Naive thymus-derived CD8-positive, alpha-beta T cell (primary cell): Measurements from ENCODE around the gene BUB1B. TPM values are rescaled to one million over a fixed set of nuclear protein-coding genes. Genes with fewer than 3 reads are reported as not detected.

ENCODE experiments used
- ATAC-seq, 2 donors: fragments of 150-1000 bp; cut with Tn5 transposase in 1 of 2; sonication (Bioruptor Pico), chemical (Tn5 transposase) in 1 of 2; 1 replicate in 1 of 2; 2 replicates in 1 of 2; pipeline ENCODE4 v1.10.0; 2021; ENCODE audit warnings: mild to moderate bottlenecking in 2 of 2, moderate library complexity in 2 of 2
- POLR2A ChIA-PET: fragments of 350-600 bp; sonication (Branson Sonifier 250); formaldehyde crosslinking; loops from one replicate; lab custom pipeline; 2021; ENCODE audit warnings: antibody characterized with exemption; lab: Charles Lee
- DNase-seq, 10 donors: peaks; one replicate each; pipeline versions ENCODE4 v3.0.0 to v3.0.0-alpha.2; 2020 to 2022
- H3K27ac Mint-ChIP-seq, 10 donors: one replicate each; pipeline ENCODE4 v1.8.0; 2020 to 2022; ENCODE audit warnings: mild to moderate bottlenecking in 10 of 10, mixed read lengths in 10 of 10, moderate library complexity in 4 of 10, inconsistent platforms in 1 of 10
- H3K27me3 Mint-ChIP-seq, 5 donors: one replicate each; pipeline ENCODE4 v1.8.0; 2021 to 2022; ENCODE audit warnings: mixed read lengths in 5 of 5
- H3K36me3 Mint-ChIP-seq, 3 donors: one replicate each; pipeline ENCODE4 v1.8.0; 2020 to 2022; ENCODE audit warnings: mixed read lengths in 3 of 3, mild to moderate bottlenecking in 2 of 3, inconsistent platforms in 1 of 3
- H3K4me1 Mint-ChIP-seq, 4 donors: one replicate each; pipeline ENCODE4 v1.8.0; 2021 to 2022; ENCODE audit warnings: mixed read lengths in 4 of 4
- H3K4me3 Mint-ChIP-seq, 10 donors: one replicate each; pipeline ENCODE4 v1.8.0; 2020 to 2022; ENCODE audit warnings: mild to moderate bottlenecking in 10 of 10, mixed read lengths in 10 of 10, moderate library complexity in 6 of 10, inconsistent platforms in 1 of 10
- H3K9me3 Mint-ChIP-seq, 9 donors: one replicate each; pipeline ENCODE4 v1.8.0; 2020 to 2022; ENCODE audit warnings: mixed read lengths in 9 of 9, mild to moderate bottlenecking in 3 of 9, inconsistent platforms in 1 of 9, moderate library complexity in 1 of 9
- polyA plus RNA-seq, 3 donors: library from polyadenylated mRNA; unstranded; fragments of 300-500 nt; fragmentation: Illumina TruSeq; gene quantifications; one replicate each; pipeline ENCODE4 v1.2.3, GENCODE V29; 2021
- total RNA-seq, 8 experiments: library from RNA in 2 of 8; stranded (reverse) in 2 of 8; gene quantifications; one replicate each; pipeline ENCODE4 v1.2.3 and lab custom pipeline; 2021 to 2026

BUB1B gene
- total and polyA plus RNA-seq, 5 experiments from 2014 or later: 0.49 to 0.77 (median 0.54) TPM; not detected in 2

GRCh38 chr15:40259021-40259420 is 98.2 kb downstream of the BUB1B start:
- H3K36me3 Mint-ChIP-seq: no peaks in the 10 kb centered on the region
- peaks cover 1 to 18% (median 8%) of the 10 kb centered on the region in 5 donors for H3K27me3 Mint-ChIP-seq
- DNase-seq (no peak), ATAC-seq (no peak)
- no peaks in the 10 kb centered on the region for H3K9me3 Mint-ChIP-seq
- POLR2A ChIA-PET: no interaction called here
- no peak overlapping the region for H3K4me3 Mint-ChIP-seq
- H3K4me1 Mint-ChIP-seq: peaks cover 0 to 4% (median 0%) of the 10 kb centered on the region in 4 donors
- no peak overlapping the region for H3K27ac Mint-ChIP-seq

GRCh38 chr15:40263024-40263754 is 102.3 kb downstream of the BUB1B start:
- ATAC-seq (no peak), DNase-seq (no peak)
- Mint-ChIP-seq H3K9me3 (no peaks in the 10 kb centered on the region), H3K4me3 (no peak overlapping the region), H3K27me3 (peaks cover 0 to 1% (median 0%) of the 10 kb centered on the region in 5 donors), H3K36me3 (no peaks in the 10 kb centered on the region), H3K27ac (no peak overlapping the region), H3K4me1 (no peaks in the 10 kb centered on the region)
- POLR2A ChIA-PET: no interaction called here

DNA sequence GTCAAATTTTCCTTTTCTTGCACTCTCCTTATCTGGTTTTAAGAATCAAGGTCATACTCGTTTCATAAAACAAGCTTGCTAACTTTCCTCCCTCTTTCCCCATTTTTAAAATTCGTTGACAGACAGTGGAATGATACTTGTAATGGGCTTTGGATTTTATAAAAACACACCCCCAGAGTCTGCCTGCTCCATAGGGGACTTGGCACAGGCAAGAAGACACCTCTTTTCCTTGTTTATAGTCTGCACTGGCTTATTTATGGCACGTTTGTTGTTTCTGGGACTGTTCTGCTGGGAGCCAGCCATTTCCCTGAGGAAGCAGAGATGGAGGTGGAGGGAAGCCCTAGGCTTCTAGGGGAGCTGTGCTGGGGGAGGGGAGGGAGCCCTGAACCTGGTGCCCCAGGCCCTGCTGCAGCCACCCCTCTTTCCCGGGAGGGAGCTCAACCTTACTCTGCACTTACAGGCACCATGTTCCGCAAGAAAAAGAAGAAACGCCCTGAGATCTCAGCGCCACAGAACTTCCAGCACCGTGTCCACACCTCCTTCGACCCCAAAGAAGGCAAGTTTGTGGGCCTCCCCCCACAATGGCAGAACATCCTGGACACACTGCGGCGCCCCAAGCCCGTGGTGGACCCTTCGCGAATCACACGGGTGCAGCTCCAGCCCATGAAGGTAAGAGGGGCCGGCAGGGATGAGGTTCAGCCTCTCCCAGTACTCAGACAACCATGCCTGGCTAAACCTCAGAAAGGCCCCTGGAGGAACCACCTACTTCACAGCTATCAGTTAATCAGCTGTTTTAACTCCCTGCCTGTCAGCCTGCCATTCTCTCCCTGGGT is 103.7 kb downstream of the BUB1B start:
- ATAC-seq (no peak), DNase-seq (no peak)
- Mint-ChIP-seq H3K4me3 (no peak overlapping the region), H3K4me1 (no peaks in the 10 kb centered on the region), H3K36me3 (no peaks in the 10 kb centered on the region), H3K9me3 (no peaks in the 10 kb centered on the region), H3K27me3 (peaks cover 0 to 1% (median 0%) of the 10 kb centered on the region in 5 donors), H3K27ac (peak overlapping the region in 1 of 10 donors; percentile 19)
- POLR2A ChIA-PET: interaction anchor here (1.2 kb wide), 1 partner anchor 9 kb away, joined by 3 read pairs; no protein-coding TSS in a partner anchor

GRCh38 chr15:40265355-40265754 is 104.5 kb downstream of the BUB1B start:
- POLR2A ChIA-PET: no interaction called here
- no peak for ATAC-seq
- no peaks in the 10 kb centered on the region for H3K9me3 Mint-ChIP-seq
- H3K4me1 Mint-ChIP-seq: peaks cover 0 to under 1% (median 0%) of the 10 kb centered on the region in 4 donors
- peaks cover 0 to 1% (median 0%) of the 10 kb centered on the region in 5 donors for H3K27me3 Mint-ChIP-seq
- DNase-seq: no peak
- H3K27ac Mint-ChIP-seq: no peak overlapping the region
- H3K4me3 Mint-ChIP-seq: no peak overlapping the region
- H3K36me3 Mint-ChIP-seq: no peaks in the 10 kb centered on the region

GRCh38 chr15:40265875-40266274 is 105.0 kb downstream of the BUB1B start:
- Mint-ChIP-seq H3K4me3 (no peak overlapping the region), H3K36me3 (no peaks in the 10 kb centered on the region), H3K27ac (no peak overlapping the region), H3K4me1 (peaks cover 0 to 2% (median 0%) of the 10 kb centered on the region in 4 donors), H3K9me3 (no peaks in the 10 kb centered on the region), H3K27me3 (peaks cover 0 to 1% (median 0%) of the 10 kb centered on the region in 5 donors)
- POLR2A ChIA-PET: no interaction called here
- DNase-seq: no peak
- no peak for ATAC-seq

GRCh38 chr15:40266828-40267304 is 106.0 kb downstream of the BUB1B start:
- Mint-ChIP-seq H3K4me1 (peaks cover 0 to 2% (median 0%) of the 10 kb centered on the region in 4 donors), H3K27me3 (peaks cover 0 to 1% (median 0%) of the 10 kb centered on the region in 5 donors), H3K4me3 (no peak overlapping the region), H3K27ac (no peak overlapping the region), H3K9me3 (no peaks in the 10 kb centered on the region), H3K36me3 (no peaks in the 10 kb centered on the region)
- POLR2A ChIA-PET: no interaction called here
- no peak for DNase-seq
- no peak for ATAC-seq

DNA sequence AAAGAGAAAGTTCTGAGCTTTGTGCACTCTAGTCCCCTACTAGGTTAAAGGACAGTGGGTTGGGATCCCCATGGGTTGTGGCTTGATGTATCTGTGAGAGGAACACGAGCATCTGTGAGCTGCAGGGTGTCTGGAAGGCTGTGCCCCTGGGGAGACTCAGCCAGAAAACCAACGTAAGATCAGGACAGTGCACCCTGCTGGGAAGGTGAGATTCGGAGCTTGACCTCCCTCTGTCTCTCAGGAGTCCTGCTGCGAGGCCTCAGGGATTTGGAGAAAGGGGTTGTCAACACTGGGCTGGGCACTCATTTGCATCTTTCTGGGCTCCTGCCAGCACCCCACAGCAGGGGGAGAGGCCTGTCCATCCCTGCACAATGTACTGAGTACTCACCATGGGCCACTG is 106.8 kb downstream of the BUB1B start:
- ATAC-seq: no peak
- Mint-ChIP-seq H3K27me3 (peaks cover 0 to 1% (median 0%) of the 10 kb centered on the region in 5 donors), H3K27ac (no peak overlapping the region), H3K9me3 (no peaks in the 10 kb centered on the region), H3K4me1 (peaks cover 0 to 2% (median 0%) of the 10 kb centered on the region in 4 donors), H3K36me3 (no peaks in the 10 kb centered on the region), H3K4me3 (no peak overlapping the region)
- POLR2A ChIA-PET: no interaction called here
- DNase-seq: no peak

GRCh38 chr15:40269604-40270003 is 108.7 kb downstream of the BUB1B start:
- no peak for DNase-seq
- Mint-ChIP-seq H3K4me1 (peaks cover 0 to 2% (median under 1%) of the 10 kb centered on the region in 4 donors), H3K9me3 (no peaks in the 10 kb centered on the region), H3K27ac (peak overlapping the region in 1 of 10 donors; percentile 97), H3K4me3 (peak overlapping the region in 1 of 10 donors; percentile 82), H3K27me3 (peaks cover 0 to 1% (median 0%) of the 10 kb centered on the region in 5 donors), H3K36me3 (no peaks in the 10 kb centered on the region)
- no peak for ATAC-seq
- POLR2A ChIA-PET: no interaction called here

DNA sequence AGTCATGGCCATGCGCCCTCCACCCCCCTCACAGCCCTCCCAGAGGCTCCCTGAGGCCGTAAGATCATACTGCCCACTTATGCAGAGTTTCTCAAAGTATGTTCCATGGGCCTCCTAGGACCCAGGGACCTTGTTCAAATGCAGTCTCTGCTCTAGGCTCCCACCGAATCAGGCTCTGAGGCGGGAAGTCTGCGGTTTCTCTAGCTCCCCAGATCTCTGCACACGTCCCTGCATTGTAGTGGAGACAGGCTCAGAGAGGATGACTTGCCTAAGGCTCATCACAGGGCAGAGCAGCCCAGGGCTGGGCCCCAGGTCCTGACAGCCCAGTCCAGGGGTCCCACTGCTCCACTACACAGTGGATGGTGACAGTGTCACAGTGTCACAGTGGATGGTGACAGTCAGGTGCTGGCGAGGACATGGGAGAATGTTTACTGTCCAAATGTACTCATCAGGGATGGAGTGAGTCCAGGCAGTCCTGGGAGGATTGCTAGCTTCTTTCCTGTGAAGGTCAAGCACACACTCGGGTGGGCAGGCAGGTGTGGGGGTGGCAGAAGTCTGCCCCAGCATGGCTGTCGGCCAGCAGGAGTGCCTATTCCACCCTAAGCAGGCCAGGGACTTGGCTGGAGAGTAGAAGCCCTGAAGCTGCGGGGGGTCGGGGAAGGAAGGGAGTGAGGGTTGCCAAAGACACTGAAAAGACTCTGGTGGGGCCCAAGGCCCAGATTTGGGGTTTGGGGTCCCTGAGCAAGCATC is 109.6 kb downstream of the BUB1B start:
- Mint-ChIP-seq H3K9me3 (no peaks in the 10 kb centered on the region), H3K4me1 (peaks cover 0 to 4% (median 2%) of the 10 kb centered on the region in 4 donors), H3K27me3 (peaks cover 0 to 1% (median 0%) of the 10 kb centered on the region in 5 donors), H3K36me3 (no peaks in the 10 kb centered on the region), H3K27ac (peak overlapping the region in 2 of 10 donors; percentile 63 to 97), H3K4me3 (peak overlapping the region in 1 of 10 donors; percentile 82)
- POLR2A ChIA-PET: no interaction called here
- DNase-seq (no peak), ATAC-seq (no peak)

Other genes starting within 250 kb of the BUB1B start
- not detected for gene GPR176, start 240.8 kb upstream of the BUB1B start, total RNA-seq
- not detected for gene GPR176, start 240.8 kb upstream of the BUB1B start, polyA plus RNA-seq
- 10 to 100 TPM; 17.6 to 17.9 TPM for gene EIF2AK4, start 227.0 kb upstream of the BUB1B start, total RNA-seq
- gene EIF2AK4, start 227.0 kb upstream of the BUB1B start, polyA plus RNA-seq: 10 to 100 TPM; 16.4 to 18.9 (median 18.5) TPM
- 100 to 1,000 TPM; 147 to 158 TPM for gene SRP14, start 121.9 kb upstream of the BUB1B start, total RNA-seq
- 100 to 1,000 TPM; 705 to 855 (median 766) TPM for gene SRP14, start 121.9 kb upstream of the BUB1B start, polyA plus RNA-seq
- 10 to 100 TPM; 17.4 to 19.8 TPM for gene BMF, start 52.2 kb upstream of the BUB1B start, total RNA-seq
- under 1 TPM; 0.12 to 0.44 (median 0.23) TPM for gene BMF, start 52.2 kb upstream of the BUB1B start, polyA plus RNA-seq
- gene PAK6, start 78.0 kb downstream of the BUB1B start, total RNA-seq: not detected
- 1 to 10 TPM in 1 of 3 donors, not detected in 2; 1.1 TPM for gene PAK6, start 78.0 kb downstream of the BUB1B start, polyA plus RNA-seq
- under 1 TPM in 1 of 2 experiments, not detected in 1; 0.31 TPM for gene ANKRD63, start 122.0 kb downstream of the BUB1B start, total RNA-seq
- under 1 TPM in 1 of 3 donors, not detected in 2; 0.20 TPM for gene ANKRD63, start 122.0 kb downstream of the BUB1B start, polyA plus RNA-seq
- 100 to 1,000 TPM; 156 to 166 TPM for gene PLCB2, start 146.9 kb downstream of the BUB1B start, total RNA-seq
- gene PLCB2, start 146.9 kb downstream of the BUB1B start, polyA plus RNA-seq: 10 to 100 TPM; 14.5 to 23.0 (median 22.2) TPM
- gene INAFM2, start 162.6 kb downstream of the BUB1B start, total RNA-seq: 1 to 10 TPM; 6.2 to 8.1 TPM
- 1 to 10 TPM in 2 of 3 donors, under 1 TPM in 1; 0.69 to 2.5 (median 1.9) TPM for gene INAFM2, start 162.6 kb downstream of the BUB1B start, polyA plus RNA-seq
- gene CCDC9B, start 179.9 kb downstream of the BUB1B start, total RNA-seq: 1 to 10 TPM; 1.4 to 1.5 TPM
- under 1 TPM in 2 of 3 donors, not detected in 1; 0.08 to 0.62 TPM for gene CCDC9B, start 179.9 kb downstream of the BUB1B start, polyA plus RNA-seq
- not detected for gene PHGR1, start 190.0 kb downstream of the BUB1B start, total RNA-seq
- not detected for gene PHGR1, start 190.0 kb downstream of the BUB1B start, polyA plus RNA-seq
- gene DISP2, start 197.2 kb downstream of the BUB1B start, total RNA-seq: under 1 TPM; 0.31 to 0.52 TPM
- under 1 TPM; 0.02 to 0.73 (median 0.42) TPM for gene DISP2, start 197.2 kb downstream of the BUB1B start, polyA plus RNA-seq
- gene KNSTRN, start 221.7 kb downstream of the BUB1B start, total RNA-seq: 1 to 10 TPM; 8.4 to 8.8 TPM
- 1 to 10 TPM; 2.1 to 2.8 (median 2.4) TPM for gene KNSTRN, start 221.7 kb downstream of the BUB1B start, polyA plus RNA-seq
- gene IVD, start 244.7 kb downstream of the BUB1B start, total RNA-seq: 100 to 1,000 TPM; 120 TPM
- gene IVD, start 244.7 kb downstream of the BUB1B start, polyA plus RNA-seq: 10 to 100 TPM; 48.2 to 77.7 (median 49.5) TPM